ENCODE measurements around the gene PSMG4. TPM values are rescaled to one million over a fixed set of nuclear protein-coding genes. Genes with fewer than 3 reads are reported as not detected.

The PSMG4 gene
- total and polyA plus RNA-seq, 9 of the 15 experiments (the other 6 are each of a cell fraction or from before 2014, with no cell fraction given), result 12.9 to 185 (median 52.0) TPM

- WGBS (ENCODE audit: insufficient coverage, low coverage, missing lambda C conversion rate), result 29% methylated on average over 36 of the region's 36 CpGs
- H3K4me3 ChIP-seq, result no peak overlapping the region; the same call in 1 of the 2 replicates
- H2AFZ ChIP-seq (ENCODE audit: low read depth, low read length), result peak overlapping the region; percentile 96
- DNase-seq (ENCODE audit: extremely low read depth in 1 of 4, low spot score in 3 of 4) (peak; percentile 78 to 83 (median 80)), FAIRE-seq (peak; percentile 46), ATAC-seq (peak; percentile 72)
- no peaks in the 10 kb centered on the region for H4K20me1 ChIP-seq (replicated peaks; ENCODE audit: control insufficient read depth, insufficient read depth, low read length)
- H3K4me1 ChIP-seq (replicated peaks in 1 of 2; ENCODE audit: control insufficient read depth in 2 of 2, insufficient read depth in 2 of 2, low read length in 2 of 2), result peaks cover 21 to 23% of the 10 kb centered on the region in 2 experiments
- H3K9me1 ChIP-seq (ENCODE audit: control insufficient read depth, insufficient read depth, low read length), result no peaks in the 10 kb centered on the region
- no peaks in the 10 kb centered on the region for H3K79me2 ChIP-seq (ENCODE audit: control insufficient read depth, insufficient read depth, low read length)
- H3K9ac ChIP-seq (ENCODE audit: insufficient read depth in 1 of 2, low read depth in 2 of 2, low read length in 2 of 2), result peak overlapping the region; percentile 49 to 83; a peak in 3 of 4 replicates
- intact Hi-C loops (cut with micrococcal nuclease) (no loop called here), in situ Hi-C loops (cut with MboI) (loop anchor here (5.0 kb wide), 2 partner anchors 95 to 120 kb away; no protein-coding TSS in a partner anchor)
- BruUV-seq (replicated peaks), result no TSS peak
- no peak overlapping the region for H3K27ac ChIP-seq (ENCODE audit: extremely low read depth, low read depth, low read length)
- ChIA-PET CTCF (ENCODE audit: low intra/inter-chr PET ratio) (interaction anchor here (0.6 to 1.0 kb wide), 2 partner anchors 8 to 96 kb away, joined by 3 read pairs; no protein-coding TSS in a partner anchor), POLR2A (interaction anchor here (0.5 to 1.2 kb wide), 10 partner anchors 9 to 774 kb away, joined by 3 to 6 read pairs (median 3); partner anchors contain the start of gene TUBB2A)
- H3K36me3 ChIP-seq (ENCODE audit: control insufficient read depth, insufficient read depth, low read length), result no peaks in the 10 kb centered on the region
- peak overlapping the region; percentile 79 for H3K4me2 ChIP-seq (ENCODE audit: insufficient read depth, low read length)
- no peaks in the 10 kb centered on the region for H3K9me3 ChIP-seq (replicated peaks; ENCODE audit: control insufficient read depth, insufficient read depth, low read depth, low read length)
- H3K27me3 ChIP-seq (ENCODE audit: control insufficient read depth in 2 of 2, insufficient read depth in 2 of 2, low read length in 2 of 2), result peaks cover 0 to 18% of the 10 kb centered on the region in 2 experiments; a peak in 2 of 5 replicates
- no peak for TF ChIP-seq BHLHE40 (IDR thresholded peaks at IDR 0.05; ENCODE audit: low read length)
- TF ChIP-seq BRF1 (IDR thresholded peaks at IDR 0.05; ENCODE audit: borderline replicate concordance, extremely low read depth, insufficient read length), result no peak
- TF ChIP-seq TAF7 (tag; IDR thresholded peaks at IDR 0.05), result no peak
- TF ChIP-seq PHF21A (IDR thresholded peaks at IDR 0.05; ENCODE audit: borderline replicate concordance, low read depth), result no peak
- TF ChIP-seq BCLAF1 (IDR thresholded peaks at IDR 0.05; ENCODE audit: borderline replicate concordance in 1 of 2, control insufficient read depth in 1 of 2, low read depth in 2 of 2, low read length in 1 of 2), result no peak
- TF ChIP-seq JUND (IDR thresholded peaks at IDR 0.05; ENCODE audit: borderline replicate concordance, low read depth, low read length), result peak; percentile 94
- peak; percentile 89; the same call in 2 of the 3 replicates for TF ChIP-seq JUND (tag; IDR thresholded peaks at IDR 0.05; ENCODE audit: borderline replicate concordance, low read depth, low read length)
- peak; percentile 64; the same call in 1 of the 2 replicates for TF ChIP-seq DPF2 (IDR thresholded peaks at IDR 0.05)
- no peak for TF ChIP-seq SRF (CRISPR knock-in tag; IDR thresholded peaks at IDR 0.05)
- TF ChIP-seq SLC30A9 (CRISPR knock-in tag; IDR thresholded peaks at IDR 0.05), result no peak
- no peak for TF ChIP-seq E2F3 (CRISPR knock-in tag; IDR thresholded peaks at IDR 0.05)
- no peak for TF ChIP-seq NFXL1 (CRISPR knock-in tag; IDR thresholded peaks at IDR 0.05)
Observed at GRCh38 chr6:3247255-3248146, 11.2 kb upstream of the PSMG4 start.
